ENCODE data around the gene PRDM16. TPM values are rescaled to one million over a fixed set of nuclear protein-coding genes. Genes with fewer than 3 reads are reported as not detected.

The PRDM16 gene
- total RNA-seq, 1 experiment from 2014 or later, result 0.17 TPM

- no peak overlapping the region for H2BK5ac ChIP-seq (ENCODE audit: insufficient read length, low read length)
- no peak overlapping the region for H3K4me2 ChIP-seq (ENCODE audit: insufficient read depth, insufficient read length, low read length)
- Mint-ChIP-seq H3K27me3 (ENCODE audit: low read depth) (peaks cover 11% of the 10 kb centered on the region), H3K27ac (no peak overlapping the region), H3K9me3 (peaks cover 19 to 23% of the 10 kb centered on the region in 2 experiments), H3K4me1 (peaks cover 0 to 4% of the 10 kb centered on the region in 2 experiments; a peak in 1 of 4 replicates), H3K36me3 (ENCODE audit: insufficient read depth in 1 of 3, low read depth in 3 of 3) (peaks cover 4 to 6% (median 5%) of the 10 kb centered on the region in 3 experiments; a peak in 5 of 7 replicates), H3K4me3 (no peak overlapping the region)
- no peak overlapping the region for H3K56ac ChIP-seq (ENCODE audit: insufficient read length, low read depth, low read length)
- H4K5ac ChIP-seq (ENCODE audit: insufficient read length, low read depth, low read length), result no peak overlapping the region
- no CpG with 5 or more reads among the region's 4 CpGs for WGBS (ENCODE audit: extremely low coverage, insufficient read length, low lambda C conversion rate)
- H3K79me2 ChIP-seq (ENCODE audit: insufficient read depth, low read length), result no peaks in the 10 kb centered on the region
- no peak overlapping the region for H2BK12ac ChIP-seq (ENCODE audit: insufficient read length, low read depth, low read length)
- no peak for DNase-seq
- no peak for TF ChIP-seq CTCF (conservative IDR thresholded peaks at IDR 0.05)
- no peak overlapping the region for H2BK120ac ChIP-seq (ENCODE audit: low read depth, low read length, poor library complexity, severe bottlenecking)
- H4K8ac ChIP-seq (replicated peaks; ENCODE audit: insufficient read length, low read depth, low read length), result no peak overlapping the region
- no peak overlapping the region for H3K27ac ChIP-seq (ENCODE audit: insufficient read length, low read depth, low read length)
- no peaks in the 10 kb centered on the region for H3K4me1 ChIP-seq (ENCODE audit: insufficient read depth, low read length)
- no peak overlapping the region for H4K91ac ChIP-seq (ENCODE audit: insufficient read length, low read depth, low read length)
- H4K20me1 ChIP-seq (ENCODE audit: control insufficient read depth, insufficient read depth, insufficient read length), result no peaks in the 10 kb centered on the region
- no peak overlapping the region for H2BK15ac ChIP-seq (ENCODE audit: low read depth, low read length)
- H3K23ac ChIP-seq (ENCODE audit: insufficient read length, low read depth, low read length), result no peak overlapping the region
- no peak overlapping the region for H2AFZ ChIP-seq (ENCODE audit: low read length)
- H3K9me3 ChIP-seq (ENCODE audit: control insufficient read depth, low read depth, low read length), result peaks cover 13% of the 10 kb centered on the region
- no peak overlapping the region for H3K18ac ChIP-seq (ENCODE audit: insufficient read length, low read depth, low read length)
- no peak overlapping the region for H2BK20ac ChIP-seq (ENCODE audit: low read depth, low read length, poor library complexity, severe bottlenecking)
- H3K79me1 ChIP-seq (ENCODE audit: insufficient read depth, low read depth, low read length, poor library complexity, severe bottlenecking), result no peaks in the 10 kb centered on the region
- no peak overlapping the region for H3T11ph ChIP-seq (ENCODE audit: low read length)
- H3K4ac ChIP-seq (ENCODE audit: low read depth, low read length), result no peak overlapping the region
- no peak overlapping the region for H2AK5ac ChIP-seq (ENCODE audit: insufficient read length, low read length)
- H3K27me3 ChIP-seq (ENCODE audit: insufficient read depth, low read length), result no peaks in the 10 kb centered on the region
- H3K23me2 ChIP-seq (ENCODE audit: insufficient read length, low read depth, low read length, poor library complexity, severe bottlenecking), result no peaks in the 10 kb centered on the region
- no peak overlapping the region for H3K14ac ChIP-seq (ENCODE audit: insufficient read depth, low read length)
- H3K9ac ChIP-seq (ENCODE audit: extremely low read depth, insufficient read length, low read length), result no peak overlapping the region
Observed at GRCh38 chr1:3338725-3339070, 269.7 kb downstream of the PRDM16 start.

Measured in H9 (cell line).